Ovary (tissue), 9 donors: ENCODE results near the gene TCP11L1. TPM values are rescaled to one million over a fixed set of nuclear protein-coding genes. Genes with fewer than 3 reads are reported as not detected.
A peak's percentile ranks its signal among the peaks of the same experiment; 100 is the strongest.

Source experiments
- DNase-seq, 5 donors: peaks; one replicate each; pipeline ENCODE4 v3.0.0-alpha.2; 2019 to 2020
- H3K27ac ChIP-seq, 2 donors: fragments of 200-600 bp; one replicate each; pipeline versions ENCODE4 v1.5.1 to v1.8.0; 2019 to 2022
- H3K27me3 ChIP-seq: fragments of 200-600 bp; one replicate; pipeline ENCODE4 v1.8.0; 2022
- H3K36me3 ChIP-seq: fragments of 200-600 bp; sonication (generic); one replicate; pipeline ENCODE4 v1.5.1; 2019
- H3K4me1 ChIP-seq: one replicate; pipeline ENCODE4 v1.8.1; 2013; ENCODE audit warnings: mild to moderate bottlenecking, moderate library complexity; ENCODE audit not compliant: insufficient read depth
- H3K4me3 ChIP-seq: fragments of 200-600 bp; sonication (generic); one replicate; pipeline ENCODE4 v1.5.1; 2017
- H3K9me3 ChIP-seq, 2 donors: fragments of 200-600 bp in 1 of 2; sonication (generic) in 1 of 2; one replicate each; pipeline versions ENCODE4 v1.5.1 to v1.8.1; 2013 to 2019; ENCODE audit warnings: mild to moderate bottlenecking in 1 of 2, moderate library complexity in 1 of 2
- EP300 ChIP-seq: sonication (generic); formaldehyde crosslinking; IDR thresholded peaks from one replicate; pipeline ENCODE4 v1.6.1; 2017; ENCODE audit warnings: antibody characterized with exemption
- POLR2A ChIP-seq: fragments of 450-650 bp; IDR thresholded peaks from one replicate; pipeline ENCODE4 v1.6.1; 2017; ENCODE audit warnings: antibody characterized with exemption, mild to moderate bottlenecking, moderate library complexity
- WGBS, 3 donors: extraction: QIAGEN DNeasy Blood & Tissue Kit in 1 of 3; methylation state at CpG; one replicate each; pipeline versions ENCODE4 v1.1.5 to v1.1.7; 2013 to 2017; 5-methylcytosine and 5-hydroxymethylcytosine counted together
- intact Hi-C, 4 donors: fragments of 100-400 bp; cut with DNase I; formaldehyde crosslinking; loops; one replicate each; pipeline versions ENCODE4 v1.11.0 to v1.15.1; 2022 to 2023
- polyA plus RNA-seq, 2 donors: library from polyadenylated mRNA; stranded (reverse); fragments of 200-250 nt in 1 of 2; fragments of 350-450 nt in 1 of 2; fragmentation: Illumina TruSeq in 1 of 2; extraction: RNeasy Lipid Tissue Mini Kit (QIAGEN cat#74804) in 1 of 2; gene quantifications; one replicate each; pipeline ENCODE4 v1.2.3, GENCODE V29; 2013 to 2014
- total RNA-seq, 7 donors: library from RNA; depleted of rRNA in 2 of 7; stranded (reverse); fragments of >200 nt in 2 of 7; fragmentation: NEBNext Ultra II Directional in 3 of 7; extraction: Animal tissue kit (Norgen Biotek cat#: 25700) in 3 of 7; gene quantifications; one replicate each; pipeline versions ENCODE4 v1.1.0 to v1.2.4, GENCODE V29; 2016 to 2023
- TF ChIP-seq, protein P1 (sequence below), 3 donors: fragments of 450-650 bp in 2 of 3; fragments of 200-600 bp in 1 of 3; IDR thresholded peaks; one replicate each; pipeline versions ENCODE4 v1.5.1 to v1.8.0; 2016 to 2022; ENCODE audit warnings: antibody characterized with exemption in 3 of 3, mild to moderate bottlenecking in 1 of 3
- donor health status: DM: no; HTN: no; CAD: no; lungs with moderate emphysema.
- donor health status: DM: no; HTN: no; CAD: no.
- donor health status: Bipolar disorder and iron deficiency.
- donor health status: DM: yes; HTN: yes; CAD: no.
- donor health status: DM: no; HTN: no; CAD: no.
- donor health status: DM: yes; HTN: yes; CAD: no.

The TCP11L1 gene
- total and polyA plus RNA-seq, 9 donors: 4.4 to 23.4 (median 14.3) TPM

- Histone ChIP-seq H3K27me3 (no peaks in the 10 kb centered on the region), H3K27ac (no peak overlapping the region), H3K36me3 (no peaks in the 10 kb centered on the region), H3K4me1 (no peaks in the 10 kb centered on the region), H3K9me3 (no peaks in the 10 kb centered on the region), H3K4me3 (no peak overlapping the region)
- DNase-seq: no peak
- TF ChIP-seq, protein P1, sequence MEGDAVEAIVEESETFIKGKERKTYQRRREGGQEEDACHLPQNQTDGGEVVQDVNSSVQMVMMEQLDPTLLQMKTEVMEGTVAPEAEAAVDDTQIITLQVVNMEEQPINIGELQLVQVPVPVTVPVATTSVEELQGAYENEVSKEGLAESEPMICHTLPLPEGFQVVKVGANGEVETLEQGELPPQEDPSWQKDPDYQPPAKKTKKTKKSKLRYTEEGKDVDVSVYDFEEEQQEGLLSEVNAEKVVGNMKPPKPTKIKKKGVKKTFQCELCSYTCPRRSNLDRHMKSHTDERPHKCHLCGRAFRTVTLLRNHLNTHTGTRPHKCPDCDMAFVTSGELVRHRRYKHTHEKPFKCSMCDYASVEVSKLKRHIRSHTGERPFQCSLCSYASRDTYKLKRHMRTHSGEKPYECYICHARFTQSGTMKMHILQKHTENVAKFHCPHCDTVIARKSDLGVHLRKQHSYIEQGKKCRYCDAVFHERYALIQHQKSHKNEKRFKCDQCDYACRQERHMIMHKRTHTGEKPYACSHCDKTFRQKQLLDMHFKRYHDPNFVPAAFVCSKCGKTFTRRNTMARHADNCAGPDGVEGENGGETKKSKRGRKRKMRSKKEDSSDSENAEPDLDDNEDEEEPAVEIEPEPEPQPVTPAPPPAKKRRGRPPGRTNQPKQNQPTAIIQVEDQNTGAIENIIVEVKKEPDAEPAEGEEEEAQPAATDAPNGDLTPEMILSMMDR (IDR thresholded peaks at IDR 0.05): no peak
- no peak for TF ChIP-seq EP300
- intact Hi-C loops: loop anchor here in 2 of 4 donors (10.0 kb wide), 1 partner anchor 99 kb away; no protein-coding TSS in a partner anchor
- WGBS, 3 donors: 32 to 50% (median 40%) methylated on average over 3 of the region's 3 CpGs
These were observed 24.0 kb downstream of the TCP11L1 start for GRCh38 chr11:33063326-33063881.

DNA sequence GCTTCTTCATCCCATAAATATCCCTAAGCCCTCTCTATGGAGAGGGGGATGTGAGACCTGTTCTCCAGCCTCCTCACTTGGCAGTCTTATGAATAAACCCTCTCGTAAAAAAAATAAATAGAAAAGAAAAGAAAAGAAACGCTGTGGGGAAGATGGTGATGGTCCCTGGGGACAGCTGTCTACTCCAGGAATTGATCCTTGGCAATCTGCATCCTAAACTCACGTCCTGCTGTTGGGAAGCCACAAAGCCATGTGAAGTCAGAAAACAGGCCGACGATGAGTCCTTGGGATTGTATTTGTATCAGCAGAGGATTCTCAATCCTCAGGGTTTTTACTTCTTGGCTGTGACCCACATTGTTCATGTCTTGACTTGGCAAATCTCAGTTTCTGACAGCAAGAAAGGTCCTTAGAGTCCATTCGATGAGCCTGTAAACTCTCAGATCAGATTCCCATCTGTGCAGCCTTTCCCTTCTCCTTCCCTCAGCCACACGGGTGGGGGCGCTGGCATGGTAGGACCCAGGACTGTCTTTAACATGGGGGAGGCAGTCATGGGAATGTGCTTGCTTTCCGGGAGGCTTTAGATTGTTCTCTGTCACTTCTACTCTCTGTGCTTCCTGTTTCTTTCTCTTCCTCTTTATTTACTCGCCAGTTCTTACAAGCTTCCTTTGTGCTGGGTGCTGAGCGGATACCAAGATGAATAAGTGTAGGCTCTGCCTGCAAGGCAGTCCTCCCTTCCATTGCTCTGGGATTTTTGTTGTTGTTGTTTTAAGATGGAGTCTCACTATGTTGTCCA is 24.9 kb downstream of the TCP11L1 start:
- no peak overlapping the region for H3K4me3 ChIP-seq
- H3K27ac ChIP-seq: no peak overlapping the region
- 48 to 58% (median 52%) methylated on average over 11 of the region's 11 CpGs for WGBS, 3 donors
- H3K36me3 ChIP-seq: no peaks in the 10 kb centered on the region
- no peaks in the 10 kb centered on the region for H3K9me3 ChIP-seq
- intact Hi-C loops: loop anchor here in 2 of 4 donors (10.0 kb wide), 1 partner anchor 99 kb away; no protein-coding TSS in a partner anchor
- H3K27me3 ChIP-seq: no peaks in the 10 kb centered on the region
- no peaks in the 10 kb centered on the region for H3K4me1 ChIP-seq
- DNase-seq: no peak
- TF ChIP-seq, protein P1 (IDR thresholded peaks at IDR 0.05): no peak
- TF ChIP-seq EP300 (no peak), POLR2A (no peak)

- no peak for DNase-seq
- intact Hi-C loops: loop anchor here (5.0 to 10.0 kb wide), 3 partner anchors 98 to 103 kb away; no protein-coding TSS in a partner anchor
- Histone ChIP-seq H3K4me3 (no peak overlapping the region), H3K9me3 (no peaks in the 10 kb centered on the region), H3K4me1 (no peaks in the 10 kb centered on the region), H3K27me3 (no peaks in the 10 kb centered on the region), H3K36me3 (no peaks in the 10 kb centered on the region), H3K27ac (no peak overlapping the region)
- WGBS, 3 donors: 87 to 91% (median 88%) methylated on average over 5 of the region's 5 CpGs
- TF ChIP-seq POLR2A: no peak
- TF ChIP-seq EP300: no peak
- TF ChIP-seq, protein P1 (IDR thresholded peaks at IDR 0.05): no peak
These were observed 25.5 kb downstream of the TCP11L1 start for GRCh38 chr11:33064866-33065265.

DNA sequence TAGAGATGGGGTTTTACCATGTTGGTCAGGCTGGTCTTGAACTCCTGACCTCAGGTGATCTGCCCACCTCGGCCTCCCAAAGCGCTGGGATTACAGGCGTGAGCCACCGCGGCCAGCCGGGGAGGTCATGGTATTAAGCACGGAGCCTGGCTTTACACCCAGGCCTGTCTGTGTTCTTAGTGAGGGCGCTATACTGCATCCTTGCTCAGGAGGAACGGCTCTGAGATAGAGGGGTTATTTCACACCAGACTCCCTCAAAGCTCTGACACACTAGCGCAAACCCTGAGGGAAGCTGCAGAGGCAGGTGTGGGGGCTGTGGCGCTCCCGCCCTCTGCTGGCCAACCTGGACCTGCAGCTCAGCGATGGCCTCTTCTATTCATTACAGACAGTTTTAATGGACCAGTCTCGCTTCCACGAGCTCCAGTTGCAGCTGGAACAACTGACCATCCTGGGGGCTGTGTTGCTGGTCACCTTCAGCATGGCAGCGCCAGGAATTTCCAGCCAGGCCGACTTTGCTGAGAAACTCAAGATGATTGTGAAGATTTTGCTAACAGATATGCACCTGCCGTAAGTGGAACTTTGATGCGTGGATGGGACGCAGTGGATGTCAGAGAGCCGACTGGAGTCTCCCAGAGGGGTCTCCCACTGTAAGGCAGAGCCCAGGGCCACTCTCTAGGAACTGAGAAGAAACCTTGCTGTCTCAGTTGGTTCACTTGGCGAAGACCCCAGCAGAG is 26.2 kb downstream of the TCP11L1 start:
- WGBS, 3 donors: 60 to 64% (median 62%) methylated on average over 22 of the region's 22 CpGs
- Histone ChIP-seq H3K4me3 (no peak overlapping the region), H3K36me3 (no peaks in the 10 kb centered on the region), H3K4me1 (no peaks in the 10 kb centered on the region), H3K27me3 (no peaks in the 10 kb centered on the region), H3K27ac (no peak overlapping the region), H3K9me3 (no peaks in the 10 kb centered on the region)
- TF ChIP-seq, protein P1 (IDR thresholded peaks at IDR 0.05): peak; percentile 42 to 61 (median 61)
- TF ChIP-seq EP300 (no peak), POLR2A (no peak)
- intact Hi-C loops: loop anchor here (2.0 to 10.0 kb wide), 4 partner anchors 98 to 257 kb away; no protein-coding TSS in a partner anchor
- DNase-seq: peak; percentile 40 to 75 (median 59)
